Keratinocyte (primary cell): Measurements from ENCODE around the gene NDUFA9. TPM values are rescaled to one million over a fixed set of nuclear protein-coding genes. Genes with fewer than 3 reads are reported as not detected.

Experiments
- DNase-seq: peaks from one replicate; pipeline ENCODE4 v3.0.0-alpha.2; 2011; ENCODE audit warnings: low read depth, missing footprints, low spot score
- FAIRE-seq: peaks from 2 replicates; lab custom pipeline; 2011; peaks lifted over from hg19 to GRCh38; lab: Jason Lieb, UNC
- H2AFZ ChIP-seq: 2 replicates; pipeline ENCODE4 v1.6.0; 2012; ENCODE audit warnings: low read length, control low read depth, inconsistent platforms; ENCODE audit not compliant: control insufficient read depth
- H3K27ac ChIP-seq: 2 replicates; pipeline ENCODE4 v1.5.1; 2011; ENCODE audit warnings: low read length; ENCODE audit not compliant: control insufficient read depth, insufficient read depth
- H3K27me3 ChIP-seq: 3 replicates; pipeline ENCODE4 v1.6.0; 2011; ENCODE audit warnings: low read length; ENCODE audit not compliant: control insufficient read depth, insufficient read depth; ENCODE audit errors: extremely low read depth
- H3K36me3 ChIP-seq, 2 experiments: 2 replicates in 1 of 2; 3 replicates in 1 of 2; pipeline ENCODE4 v1.5.1; 2011; ENCODE audit warnings: low read length in 2 of 2, mild to moderate bottlenecking in 1 of 2; ENCODE audit not compliant: control insufficient read depth in 2 of 2, insufficient read depth in 2 of 2; ENCODE audit errors: extremely low read depth in 1 of 2
- H3K4me1 ChIP-seq: 3 replicates; pipeline ENCODE4 v1.5.1; 2011; ENCODE audit warnings: low read length; ENCODE audit not compliant: control insufficient read depth, insufficient read depth; ENCODE audit errors: extremely low read depth
- H3K4me2 ChIP-seq: 3 replicates; pipeline ENCODE4 v1.6.0; 2011; ENCODE audit warnings: low read depth, low read length; ENCODE audit not compliant: control insufficient read depth, insufficient read depth; ENCODE audit errors: extremely low read depth
- H3K4me3 ChIP-seq, 3 experiments: fragments of 200-600 bp in 1 of 3; sonication (generic) in 1 of 3; 2 replicates in 2 of 3; 3 replicates in 1 of 3; pipeline ENCODE4 v1.5.1; 2011 to 2016; ENCODE audit warnings: low read length in 3 of 3, mild to moderate bottlenecking in 3 of 3, control low read depth in 2 of 3, inconsistent platforms in 1 of 3, low read depth in 1 of 3, mixed read lengths in 1 of 3, mixed run types in 1 of 3, moderate library complexity in 1 of 3; ENCODE audit not compliant: control insufficient read depth in 2 of 3, insufficient read depth in 2 of 3; ENCODE audit errors: extremely low read depth in 1 of 3
- H3K79me2 ChIP-seq: 2 replicates; pipeline ENCODE4 v1.6.0; 2012; ENCODE audit warnings: low read length; ENCODE audit not compliant: control insufficient read depth, insufficient read depth
- H3K9ac ChIP-seq: 3 replicates; pipeline ENCODE4 v1.6.0; 2011; ENCODE audit warnings: low read length; ENCODE audit not compliant: control insufficient read depth, insufficient read depth; ENCODE audit errors: extremely low read depth
- H3K9me1 ChIP-seq: 3 replicates; pipeline ENCODE4 v1.6.0; 2011; ENCODE audit warnings: low read length; ENCODE audit not compliant: control insufficient read depth, insufficient read depth; ENCODE audit errors: extremely low read depth
- H3K9me3 ChIP-seq: 2 replicates; pipeline ENCODE4 v1.5.1; 2012; ENCODE audit warnings: low read depth, low read length; ENCODE audit not compliant: control insufficient read depth
- H4K20me1 ChIP-seq: 3 replicates; pipeline ENCODE4 v1.6.0; 2011; ENCODE audit warnings: low read length; ENCODE audit not compliant: control insufficient read depth, insufficient read depth; ENCODE audit errors: extremely low read depth
- CTCF ChIP-seq, 3 experiments: IDR thresholded peaks in 1 of 3; conservative IDR thresholded peaks in 1 of 3; optimal IDR thresholded peaks in 1 of 3; 2 replicates in 2 of 3; 3 replicates in 1 of 3; pipeline versions ENCODE3 to v1.5.1; 2011; ENCODE audit warnings: low read length in 3 of 3, mild to moderate bottlenecking in 3 of 3, moderate library complexity in 2 of 3, control low read depth in 1 of 3, inconsistent platforms in 1 of 3; ENCODE audit not compliant: insufficient read depth in 2 of 3; ENCODE audit errors: extremely low read depth in 1 of 3
- EZH2 ChIP-seq: IDR thresholded peaks from one replicate; pipeline ENCODE4 v1.6.1; 2012; ENCODE audit warnings: inconsistent platforms, mild to moderate bottlenecking, low read length, moderate library complexity
- dilution Hi-C: fragments of 300-500 bp; cut with MboI; formaldehyde crosslinking; loops from one replicate; pipeline ENCODE4 v1.7.0; 2020; ENCODE audit warnings: low sequenced_read_pairs; ENCODE audit not compliant: extremely low pct_ligation_motif_present
- polyA plus RNA-seq, 5 experiments: library from polyadenylated mRNA; depleted of rRNA in 3 of 5; stranded (reverse) in 3 of 5; stranded (forward) in 1 of 5; unstranded in 1 of 5; fragments of >200 nt; gene quantifications; 1 replicate in 1 of 5; 2 replicates in 3 of 5; 3 replicates in 1 of 5; pipeline versions ENCODE4 v1.2.1 to v1.2.3, GENCODE V29; 2011 to 2012; ENCODE audit warnings: missing spikeins in 2 of 5, low read depth in 1 of 5, low replicate concordance in 1 of 5

Gene NDUFA9
- polyA plus RNA-seq, 1 donor (not counting 4 experiments of a cell fraction or from before 2014, with no cell fraction given), result 84.6 TPM

GRCh38 chr12:4685317-4685716, 36.4 kb downstream of the NDUFA9 start:
- Histone ChIP-seq H3K4me2 (no peak overlapping the region), H3K9me1 (no peaks in the 10 kb centered on the region), H3K27ac (no peak overlapping the region), H3K9me3 (no peaks in the 10 kb centered on the region), H4K20me1 (no peaks in the 10 kb centered on the region), H2AFZ (no peak overlapping the region), H3K27me3 (no peaks in the 10 kb centered on the region), H3K36me3 (peaks cover 9 to 12% of the 10 kb centered on the region in 2 experiments), H3K4me1 (no peaks in the 10 kb centered on the region), H3K9ac (no peak overlapping the region), H3K4me3 (no peak overlapping the region), H3K79me2 (no peaks in the 10 kb centered on the region)
- FAIRE-seq (no peak), DNase-seq (no peak)
- TF ChIP-seq CTCF (optimal IDR thresholded peaks at IDR 0.05 in 1 of 3, IDR thresholded peaks at IDR 0.05 in 1 of 3, conservative IDR thresholded peaks at IDR 0.05 in 1 of 3; ENCODE audit: extremely low read depth in 1 of 3, insufficient read depth in 2 of 3, low read length in 3 of 3), result no peak
- TF ChIP-seq EZH2, result no peak
- dilution Hi-C loops, result no loop called here

- no peak for FAIRE-seq
- H3K9me1 ChIP-seq, result no peaks in the 10 kb centered on the region
- peaks cover 2 to 5% of the 10 kb centered on the region in 2 experiments for H3K36me3 ChIP-seq
- no peaks in the 10 kb centered on the region for H4K20me1 ChIP-seq
- H3K79me2 ChIP-seq, result no peaks in the 10 kb centered on the region
- H3K9ac ChIP-seq, result no peak overlapping the region
- no peaks in the 10 kb centered on the region for H3K4me1 ChIP-seq
- no peak overlapping the region for H2AFZ ChIP-seq
- no peak overlapping the region for H3K27ac ChIP-seq
- H3K4me2 ChIP-seq, result no peak overlapping the region
- no peaks in the 10 kb centered on the region for H3K9me3 ChIP-seq
- no peak overlapping the region for H3K4me3 ChIP-seq
- H3K27me3 ChIP-seq, result no peaks in the 10 kb centered on the region
- TF ChIP-seq EZH2, result no peak
- no peak for TF ChIP-seq CTCF (optimal IDR thresholded peaks at IDR 0.05 in 1 of 3, IDR thresholded peaks at IDR 0.05 in 1 of 3, conservative IDR thresholded peaks at IDR 0.05 in 1 of 3; ENCODE audit: extremely low read depth in 1 of 3, insufficient read depth in 2 of 3, low read length in 3 of 3)
- dilution Hi-C loops, result no loop called here
- no peak for DNase-seq
Measured at GRCh38 chr12:4690760-4691159, 41.8 kb downstream of the NDUFA9 start.

Other genes starting within 250 kb of the NDUFA9 start
- gene FGF6, start 203.3 kb upstream of the NDUFA9 start, polyA plus RNA-seq, result not detected in 3 replicates
- 2.6 to 13.0 TPM (median 8.6 TPM) in 3 replicates for gene RAD51AP1, start 110.2 kb upstream of the NDUFA9 start, polyA plus RNA-seq
- gene DYRK4, start 86.9 kb upstream of the NDUFA9 start, polyA plus RNA-seq, result 43.0 to 64.6 TPM (median 60.1 TPM) in 3 replicates
- 0.72 to 0.95 TPM (median 0.88 TPM) in 3 replicates for gene AKAP3, start 63 bp upstream of the NDUFA9 start, polyA plus RNA-seq
- 0.10 to 0.14 TPM in 2 of 3 replicates, not detected in the other for gene GALNT8, start 71.3 kb downstream of the NDUFA9 start, polyA plus RNA-seq